VCaP (cell line): ENCODE data around the gene PITPNC1.

Experiments used
- H3K27ac ChIP-seq: fragments of 450-650 bp; 2 replicates; pipeline ENCODE4 v1.5.1; 2017
- CTCF ChIP-seq: fragments of 450-650 bp; conservative IDR thresholded peaks from 2 replicates; pipeline ENCODE4 v1.5.1; 2017; ENCODE audit warnings: mild to moderate bottlenecking, moderate library complexity

PITPNC1 gene

GRCh38 chr17:67431249-67432015 lies 54.4 kb downstream of the PITPNC1 start:
- TF ChIP-seq CTCF, result no peak
- H3K27ac ChIP-seq, result no peak overlapping the region

- no peak for TF ChIP-seq CTCF
- H3K27ac ChIP-seq, result no peak overlapping the region
These were observed 56.3 kb downstream of the PITPNC1 start for GRCh38 chr17:67433248-67433924.

GRCh38 chr17:67434061-67434525 lies 57.0 kb downstream of the PITPNC1 start:
- no peak for TF ChIP-seq CTCF
- H3K27ac ChIP-seq, result no peak overlapping the region

GRCh38 chr17:67435122-67435521 lies 58.0 kb downstream of the PITPNC1 start:
- H3K27ac ChIP-seq, result no peak overlapping the region
- TF ChIP-seq CTCF, result no peak

- TF ChIP-seq CTCF, result no peak
- H3K27ac ChIP-seq, result no peak overlapping the region
These were observed 58.7 kb downstream of the PITPNC1 start for GRCh38 chr17:67435786-67436185.

- TF ChIP-seq CTCF, result no peak
- no peak overlapping the region for H3K27ac ChIP-seq
These were observed 59.2 kb downstream of the PITPNC1 start for GRCh38 chr17:67436233-67436632.

GRCh38 chr17:67438667-67439066 lies 61.6 kb downstream of the PITPNC1 start:
- TF ChIP-seq CTCF, result no peak
- H3K27ac ChIP-seq, result no peak overlapping the region
